Measurements from ENCODE around the gene ADAP1.

ADAP1 gene

GRCh38 chr7:990352-990932 is 36.0 kb upstream of the ADAP1 start:
- no peak overlapping the region for H3K4me3 ChIP-seq (ENCODE audit: low read depth, low read length)
- TF ChIP-seq, protein P1, sequence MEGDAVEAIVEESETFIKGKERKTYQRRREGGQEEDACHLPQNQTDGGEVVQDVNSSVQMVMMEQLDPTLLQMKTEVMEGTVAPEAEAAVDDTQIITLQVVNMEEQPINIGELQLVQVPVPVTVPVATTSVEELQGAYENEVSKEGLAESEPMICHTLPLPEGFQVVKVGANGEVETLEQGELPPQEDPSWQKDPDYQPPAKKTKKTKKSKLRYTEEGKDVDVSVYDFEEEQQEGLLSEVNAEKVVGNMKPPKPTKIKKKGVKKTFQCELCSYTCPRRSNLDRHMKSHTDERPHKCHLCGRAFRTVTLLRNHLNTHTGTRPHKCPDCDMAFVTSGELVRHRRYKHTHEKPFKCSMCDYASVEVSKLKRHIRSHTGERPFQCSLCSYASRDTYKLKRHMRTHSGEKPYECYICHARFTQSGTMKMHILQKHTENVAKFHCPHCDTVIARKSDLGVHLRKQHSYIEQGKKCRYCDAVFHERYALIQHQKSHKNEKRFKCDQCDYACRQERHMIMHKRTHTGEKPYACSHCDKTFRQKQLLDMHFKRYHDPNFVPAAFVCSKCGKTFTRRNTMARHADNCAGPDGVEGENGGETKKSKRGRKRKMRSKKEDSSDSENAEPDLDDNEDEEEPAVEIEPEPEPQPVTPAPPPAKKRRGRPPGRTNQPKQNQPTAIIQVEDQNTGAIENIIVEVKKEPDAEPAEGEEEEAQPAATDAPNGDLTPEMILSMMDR (IDR thresholded peaks at IDR 0.05; ENCODE audit: low read depth, low read length) = no peak

- H3K4me3 ChIP-seq (ENCODE audit: low read depth, low read length) = no peak overlapping the region
- TF ChIP-seq, protein P1 (IDR thresholded peaks at IDR 0.05; ENCODE audit: low read depth, low read length) = no peak
Measured at GRCh38 chr7:988963-989529, 34.6 kb upstream of the ADAP1 start.

DNA sequence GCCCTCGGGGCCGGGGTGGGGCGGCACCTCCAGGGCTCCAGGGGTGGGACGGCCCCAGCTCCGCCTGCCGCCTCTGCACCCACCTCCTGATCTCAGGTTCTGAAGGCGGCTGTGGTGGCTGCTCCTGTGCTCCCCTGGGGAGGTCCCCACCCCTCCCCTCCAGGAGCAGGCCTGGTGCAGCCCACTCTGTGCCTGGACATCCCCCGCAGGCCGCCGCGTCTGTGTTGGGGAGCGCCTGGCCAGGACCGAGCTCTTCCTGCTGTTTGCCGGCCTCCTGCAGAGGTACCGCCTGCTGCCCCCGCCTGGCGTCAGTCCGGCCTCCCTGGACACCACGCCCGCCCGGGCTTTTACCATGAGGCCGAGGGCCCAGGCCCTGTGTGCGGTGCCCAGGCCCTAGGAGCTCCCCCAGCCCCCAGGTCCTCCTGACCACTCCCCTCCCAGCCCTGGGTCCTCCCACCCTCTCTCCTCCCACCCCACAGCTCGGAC is 34.0 kb upstream of the ADAP1 start:
- TF ChIP-seq, protein P1 (IDR thresholded peaks at IDR 0.05; ENCODE audit: low read depth, low read length) = no peak
- H3K4me3 ChIP-seq (ENCODE audit: low read depth, low read length) = no peak overlapping the region

DNA sequence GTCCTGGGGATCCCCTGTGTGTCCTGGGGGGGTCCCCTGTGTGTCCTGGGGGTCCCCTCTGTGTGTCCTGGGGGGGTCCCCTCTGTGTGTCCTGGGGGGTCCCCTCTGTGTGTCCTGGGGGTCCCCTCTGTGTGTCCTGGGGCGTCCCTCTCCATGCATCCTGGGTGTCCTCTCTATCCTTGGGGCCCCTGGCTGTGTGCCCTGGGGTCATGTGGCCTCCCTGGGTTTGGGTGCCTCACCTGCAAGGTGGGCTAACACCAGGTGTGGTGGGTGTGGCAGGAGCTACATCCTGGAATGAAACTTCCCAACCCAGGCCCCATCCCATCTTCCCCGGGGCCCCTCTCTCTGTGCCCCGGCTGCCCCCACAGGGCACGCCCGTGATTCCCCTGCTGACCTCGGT is 33.4 kb upstream of the ADAP1 start:
- no peak overlapping the region for H3K4me3 ChIP-seq (ENCODE audit: low read depth, low read length)
- TF ChIP-seq, protein P1 (IDR thresholded peaks at IDR 0.05; ENCODE audit: low read depth, low read length) = no peak

- no peak overlapping the region for H3K4me3 ChIP-seq (ENCODE audit: low read depth, low read length)
- TF ChIP-seq, protein P1 (IDR thresholded peaks at IDR 0.05; ENCODE audit: low read depth, low read length) = no peak
Measured at GRCh38 chr7:986766-987751, 32.6 kb upstream of the ADAP1 start.

DNA sequence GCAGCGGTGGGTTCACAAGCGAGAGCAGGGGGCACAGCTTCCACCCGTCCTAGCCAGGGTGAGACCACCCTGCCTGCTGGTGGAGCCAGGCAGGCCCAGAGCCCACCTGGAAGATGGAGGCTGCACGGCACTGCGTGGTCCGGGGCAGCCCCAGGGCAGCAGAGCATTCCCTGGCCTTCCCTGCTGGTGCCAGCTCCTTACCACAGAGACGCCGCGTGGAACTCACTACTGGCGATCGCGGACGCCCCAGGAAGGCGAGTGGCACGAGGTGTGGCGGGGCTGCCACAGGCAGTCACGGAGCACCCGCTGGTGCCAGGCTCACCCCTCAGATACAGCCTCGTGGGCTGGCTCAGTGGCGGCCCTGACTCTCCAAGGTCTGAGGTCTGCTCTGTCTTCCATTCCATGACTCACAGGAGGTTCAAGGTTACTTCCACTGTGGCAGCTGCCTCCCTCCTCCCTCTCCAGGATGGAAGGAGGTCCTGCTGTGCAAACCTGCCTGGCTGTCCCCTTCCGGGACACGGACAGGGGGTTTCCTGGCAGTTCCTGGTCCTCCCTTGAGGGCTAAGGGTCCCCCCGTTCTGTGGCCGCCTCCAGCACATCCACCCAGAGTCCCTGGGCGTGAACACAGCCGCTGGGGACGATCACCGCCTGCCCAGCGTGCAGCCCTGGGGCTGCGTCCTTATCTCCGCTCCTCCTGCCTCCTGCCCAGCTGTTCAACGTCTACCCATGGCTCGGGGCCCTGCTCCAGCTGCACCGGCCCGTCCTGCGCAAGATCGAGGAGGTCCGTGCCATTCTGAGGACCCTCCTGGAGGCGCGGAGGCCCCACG is 31.6 kb upstream of the ADAP1 start:
- TF ChIP-seq, protein P1 (IDR thresholded peaks at IDR 0.05; ENCODE audit: low read depth, low read length) = no peak
- no peak overlapping the region for H3K4me3 ChIP-seq (ENCODE audit: low read depth, low read length)

All from WI38 (cell line).